Adrenal gland (tissue), 12 donors: ENCODE measurements around the gene KLK8. TPM values are rescaled to one million over a fixed set of nuclear protein-coding genes. Genes with fewer than 3 reads are reported as not detected.

Source experiments
- DNase-seq, 7 donors: peaks; one replicate each; pipeline ENCODE4 v3.0.0-alpha.2; 2019 to 2020
- H3K27ac ChIP-seq, 5 donors: fragments of 200-600 bp; sonication (generic) in 4 of 5; 1 replicate in 3 of 5; 2 replicates in 2 of 5; pipeline versions ENCODE4 v1.5.1 to v1.8.0; 2016 to 2020; ENCODE audit warnings: mild to moderate bottlenecking in 1 of 5
- H3K27me3 ChIP-seq: fragments of 200-600 bp; 2 replicates; pipeline ENCODE4 v1.8.0; 2021
- H3K36me3 ChIP-seq, 2 donors: fragments of 200-600 bp; replicated peaks in 1 of 2; 1 replicate in 1 of 2; 2 replicates in 1 of 2; pipeline versions ENCODE4 v1.5.1 to v1.8.0; 2018 to 2022
- H3K4me1 ChIP-seq, 2 donors: fragments of 200-600 bp; replicated peaks in 1 of 2; 1 replicate in 1 of 2; 2 replicates in 1 of 2; pipeline versions ENCODE4 v1.5.1 to v1.8.0; 2018 to 2021
- H3K4me3 ChIP-seq, 4 donors: fragments of 200-600 bp; sonication (generic) in 3 of 4; one replicate each; pipeline ENCODE4 v1.5.1; 2016 to 2018
- H3K9me3 ChIP-seq, 3 donors: fragments of 200-600 bp; sonication (generic) in 1 of 3; replicated peaks in 1 of 3; 1 replicate in 2 of 3; 2 replicates in 1 of 3; pipeline versions ENCODE4 v1.5.1 to v1.8.0; 2016 to 2021
- POLR2A ChIP-seq, 2 donors: fragments of 450-650 bp; IDR thresholded peaks; one replicate each; pipeline ENCODE4 v1.6.1; 2017; ENCODE audit warnings: antibody characterized with exemption in 2 of 2, mild to moderate bottlenecking in 2 of 2, moderate library complexity in 1 of 2
- WGBS, 4 donors: extraction: QIAGEN DNeasy Blood & Tissue Kit in 2 of 4; methylation state at CpG; one replicate each; pipeline versions ENCODE4 v1.1.5 to v1.1.7; 2013 to 2017; 5-methylcytosine and 5-hydroxymethylcytosine counted together
- intact Hi-C, 2 donors: fragments of 100-400 bp; cut with DNase I; formaldehyde crosslinking; loops; one replicate each; pipeline versions ENCODE4 v1.14.1 to v1.15.0; 2022 to 2023
- polyA plus RNA-seq, 3 donors: library from polyadenylated mRNA; stranded (reverse); fragments of 200-250 nt in 2 of 3; fragments of 350-450 nt in 1 of 3; fragmentation: Illumina TruSeq in 1 of 3; extraction: RNeasy Lipid Tissue Mini Kit (QIAGEN cat#74804) in 1 of 3; gene quantifications; one replicate each; pipeline ENCODE4 v1.2.3, GENCODE V29; 2013 to 2014
- total RNA-seq, 9 donors: library from RNA; depleted of rRNA in 4 of 9; stranded (reverse); fragments of >200 nt in 4 of 9; fragments of 120-200 nt in 1 of 9; fragmentation: NEBNext Ultra II Directional in 1 of 9; extraction: Animal tissue kit (Norgen Biotek cat#: 25700) in 1 of 9; gene quantifications; one replicate each; pipeline versions ENCODE4 v1.1.0 to v1.2.4, GENCODE V29; 2013 to 2023
- TF ChIP-seq, protein P1 (sequence below), 6 experiments: fragments of 450-650 bp in 4 of 6; fragments of 200-600 bp in 2 of 6; sonication (generic) in 1 of 6; IDR thresholded peaks; 1 replicate in 5 of 6; 2 replicates in 1 of 6; pipeline versions ENCODE4 v1.5.1 to v1.8.0; 2016 to 2021; ENCODE audit warnings: antibody characterized with exemption in 6 of 6, mild to moderate bottlenecking in 2 of 6, moderate library complexity in 1 of 6
- donor health status: healthy with polysubstance abuse.
- donor health status: Bipolar disorder and iron deficiency.
- donor health status: DM: yes; HTN: yes; CAD: no.
- donor health status: DM: no; HTN: no; CAD: no.
- donor health status: DM: no; HTN: no; CAD: no.
- donor health status: DM: yes; HTN: yes; CAD: no.

Gene KLK8
- total and polyA plus RNA-seq, 12 donors = 0.34 to 0.80 (median 0.39) TPM; not detected in 9

DNA sequence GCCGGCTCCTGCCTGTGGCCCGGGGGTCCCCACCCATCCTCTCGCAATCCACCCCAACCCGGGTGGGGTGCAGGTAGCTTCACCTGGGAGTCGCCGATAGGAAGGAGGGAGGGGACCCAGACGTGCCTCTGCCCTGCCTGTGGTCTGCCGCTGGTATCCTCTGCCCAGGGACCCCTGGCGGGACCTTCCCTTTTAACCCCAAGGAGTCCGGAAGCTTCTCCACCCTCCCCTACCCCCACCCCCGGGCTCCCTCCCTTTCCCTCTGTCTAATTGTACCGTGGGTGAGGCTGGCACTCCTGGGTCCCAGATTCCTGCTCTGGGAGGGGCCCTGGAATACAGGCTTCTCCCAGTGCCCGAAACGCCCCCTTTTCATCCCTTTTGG lies 18.1 kb upstream of the KLK8 start, which contains the start of gene KLK10:
Gene KLK10 (minus strand): TSS at position 166 of the 382 bp plus-strand sequence. CDS start 579 bp downstream, outside the sequence.
- H3K4me3 ChIP-seq = peak within 1 kb of the TSS in 1 of 4 donors; percentile 16
- TF ChIP-seq, protein P1, sequence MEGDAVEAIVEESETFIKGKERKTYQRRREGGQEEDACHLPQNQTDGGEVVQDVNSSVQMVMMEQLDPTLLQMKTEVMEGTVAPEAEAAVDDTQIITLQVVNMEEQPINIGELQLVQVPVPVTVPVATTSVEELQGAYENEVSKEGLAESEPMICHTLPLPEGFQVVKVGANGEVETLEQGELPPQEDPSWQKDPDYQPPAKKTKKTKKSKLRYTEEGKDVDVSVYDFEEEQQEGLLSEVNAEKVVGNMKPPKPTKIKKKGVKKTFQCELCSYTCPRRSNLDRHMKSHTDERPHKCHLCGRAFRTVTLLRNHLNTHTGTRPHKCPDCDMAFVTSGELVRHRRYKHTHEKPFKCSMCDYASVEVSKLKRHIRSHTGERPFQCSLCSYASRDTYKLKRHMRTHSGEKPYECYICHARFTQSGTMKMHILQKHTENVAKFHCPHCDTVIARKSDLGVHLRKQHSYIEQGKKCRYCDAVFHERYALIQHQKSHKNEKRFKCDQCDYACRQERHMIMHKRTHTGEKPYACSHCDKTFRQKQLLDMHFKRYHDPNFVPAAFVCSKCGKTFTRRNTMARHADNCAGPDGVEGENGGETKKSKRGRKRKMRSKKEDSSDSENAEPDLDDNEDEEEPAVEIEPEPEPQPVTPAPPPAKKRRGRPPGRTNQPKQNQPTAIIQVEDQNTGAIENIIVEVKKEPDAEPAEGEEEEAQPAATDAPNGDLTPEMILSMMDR (IDR thresholded peaks at IDR 0.05) = no peak
- no peak for TF ChIP-seq POLR2A (IDR thresholded peaks at IDR 0.05)
- H3K4me1 ChIP-seq = peaks cover 0 to 8% of the 10 kb centered on the region in 2 donors
- no peaks in the 10 kb centered on the region for H3K9me3 ChIP-seq
- H3K27me3 ChIP-seq = peaks cover 43% of the 10 kb centered on the region
- WGBS, 4 donors = 4 to 20% (median 6%) methylated on average over 7 to 14 of the region's 14 CpGs
- DNase-seq = no peak
- no peak within 1 kb of the TSS for H3K27ac ChIP-seq
- intact Hi-C loops = loop anchor here (2.0 to 10.0 kb wide), 2 partner anchors 75 to 77 kb away; no protein-coding TSS in a partner anchor
- no peaks in the 10 kb centered on the region for H3K36me3 ChIP-seq

DNA sequence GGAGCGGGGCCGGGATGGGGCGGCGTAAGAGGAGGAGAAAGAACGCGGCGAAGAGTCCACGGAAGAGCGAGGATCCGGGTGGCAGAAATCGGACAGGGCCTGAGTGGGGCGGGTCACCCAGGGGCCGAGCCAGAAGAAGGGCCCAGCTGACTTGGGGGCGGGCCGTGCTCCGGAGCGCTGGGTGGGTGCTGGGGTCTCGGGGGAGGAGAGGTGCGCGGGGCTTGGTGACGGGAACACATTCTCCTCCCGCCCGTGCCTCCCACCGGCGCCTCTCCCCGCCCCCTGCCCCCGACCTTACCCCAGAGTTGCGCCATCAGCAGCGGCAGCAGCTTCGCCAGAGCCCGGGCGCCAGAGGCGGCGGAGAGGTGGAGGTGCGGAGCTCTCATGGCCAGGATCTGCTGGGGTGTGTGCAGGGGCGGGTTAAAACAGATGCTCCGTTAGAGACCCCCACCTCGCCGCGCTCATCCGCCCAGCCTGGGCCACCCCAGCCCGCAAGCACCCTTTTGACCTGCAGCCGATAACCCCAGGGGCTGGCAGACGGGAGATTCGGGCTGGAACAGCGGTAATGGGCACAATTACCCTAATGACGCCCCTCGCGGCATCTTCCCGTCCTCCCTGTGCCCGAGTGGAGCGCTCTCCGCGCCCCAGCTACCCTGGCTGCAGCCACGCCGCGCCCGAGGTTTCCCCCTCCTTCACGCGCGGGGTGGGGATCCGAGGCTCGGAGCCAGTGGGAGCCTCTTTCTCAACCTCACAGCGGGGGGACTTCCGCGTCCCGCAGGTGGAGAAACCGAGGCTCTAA lies 17.5 kb upstream of the KLK8 start:
- H3K36me3 ChIP-seq = no peaks in the 10 kb centered on the region
- H3K4me3 ChIP-seq = peak overlapping the region in 1 of 4 donors; percentile 16
- H3K27ac ChIP-seq = no peak overlapping the region
- WGBS, 4 donors = 1 to 6% (median 1%) methylated on average over 19 to 68 of the region's 68 CpGs
- H3K27me3 ChIP-seq = peaks cover 41% of the 10 kb centered on the region
- TF ChIP-seq POLR2A (IDR thresholded peaks at IDR 0.05) = no peak
- TF ChIP-seq, protein P1 (IDR thresholded peaks at IDR 0.05) = no peak
- H3K9me3 ChIP-seq = no peaks in the 10 kb centered on the region
- no peak for DNase-seq
- intact Hi-C loops = loop anchor here (2.0 to 10.0 kb wide), 2 partner anchors 76 to 78 kb away; no protein-coding TSS in a partner anchor
- peaks cover 0 to 8% of the 10 kb centered on the region in 2 donors for H3K4me1 ChIP-seq

DNA sequence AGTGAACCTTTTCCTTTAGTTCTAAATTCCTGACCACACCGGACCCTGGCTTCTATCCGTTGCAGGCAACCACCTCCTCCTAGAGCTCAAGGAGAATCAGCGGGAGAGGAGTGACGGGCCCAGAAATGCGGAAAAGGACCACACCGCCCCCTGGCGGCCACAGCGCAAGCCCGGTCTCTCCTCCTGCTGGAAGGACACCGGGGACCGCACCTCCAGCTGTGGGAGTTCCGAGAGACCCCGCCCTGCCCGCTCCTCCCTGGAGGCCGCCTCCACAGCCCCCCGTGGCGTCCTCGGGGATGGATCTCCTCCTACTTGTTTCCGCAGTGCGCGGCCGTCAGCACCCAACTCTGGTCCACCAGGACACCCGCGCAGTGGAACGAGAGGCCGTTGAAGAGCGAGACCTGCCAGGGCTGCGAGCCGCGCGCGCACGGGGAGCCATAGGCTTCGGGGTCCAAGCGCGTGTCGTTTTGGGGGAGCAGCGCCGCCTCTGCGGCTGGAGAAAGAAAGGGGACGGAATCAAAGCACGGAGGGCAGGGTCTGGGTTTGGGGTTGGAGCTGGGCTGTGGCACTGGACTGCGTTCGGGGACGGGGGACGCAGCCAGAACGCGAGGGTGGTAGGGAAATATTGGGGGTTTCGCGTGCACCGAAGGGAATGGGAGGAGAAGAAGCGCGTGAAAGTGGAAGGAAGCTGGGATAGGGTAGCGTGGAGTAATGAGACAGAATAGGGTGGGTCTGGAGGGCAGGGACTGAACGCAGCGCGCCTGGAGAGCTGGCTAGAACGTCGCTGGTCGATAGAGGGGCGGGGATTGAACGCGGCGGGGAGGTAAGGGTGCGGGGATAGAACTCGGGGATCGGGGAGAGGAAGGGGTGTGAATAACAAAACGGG lies 15.6 kb upstream of the KLK8 start:
- TF ChIP-seq, protein P1 (IDR thresholded peaks at IDR 0.05) = peak in 4 of 6 experiments; percentile 28 to 70 (median 52)
- TF ChIP-seq POLR2A (IDR thresholded peaks at IDR 0.05) = no peak
- intact Hi-C loops = loop anchor here in 1 of 2 donors (10.0 kb wide), 1 partner anchor 78 kb away; no protein-coding TSS in a partner anchor
- Histone ChIP-seq H3K36me3 (no peaks in the 10 kb centered on the region), H3K4me3 (peak overlapping the region in 1 of 4 donors; percentile 4), H3K27me3 (peaks cover 42% of the 10 kb centered on the region), H3K9me3 (no peaks in the 10 kb centered on the region), H3K27ac (no peak overlapping the region), H3K4me1 (peaks cover 0 to 8% of the 10 kb centered on the region in 2 donors)
- WGBS, 4 donors = 1 to 3% (median 2%) methylated on average over 38 to 68 of the region's 68 CpGs
- peak in 5 of 7 donors; percentile 32 to 75 (median 47) for DNase-seq
